22Rv1 (cell line): ENCODE data around the gene TICAM1.

Experiments
- H3K27ac ChIP-seq: fragments of 450-650 bp; 2 replicates; pipeline ENCODE4 v1.5.1; 2017
- ZFX ChIP-seq: fragments of 450-650 bp; IDR thresholded peaks from 2 replicates; pipeline ENCODE4 v1.6.1; 2017; ENCODE audit warnings: antibody characterized with exemption, borderline replicate concordance
- TF ChIP-seq, protein P1 (sequence below): fragments of 450-650 bp; IDR thresholded peaks from 2 replicates; pipeline ENCODE4 v1.5.1; 2017; ENCODE audit warnings: mild to moderate bottlenecking

Gene TICAM1

DNA sequence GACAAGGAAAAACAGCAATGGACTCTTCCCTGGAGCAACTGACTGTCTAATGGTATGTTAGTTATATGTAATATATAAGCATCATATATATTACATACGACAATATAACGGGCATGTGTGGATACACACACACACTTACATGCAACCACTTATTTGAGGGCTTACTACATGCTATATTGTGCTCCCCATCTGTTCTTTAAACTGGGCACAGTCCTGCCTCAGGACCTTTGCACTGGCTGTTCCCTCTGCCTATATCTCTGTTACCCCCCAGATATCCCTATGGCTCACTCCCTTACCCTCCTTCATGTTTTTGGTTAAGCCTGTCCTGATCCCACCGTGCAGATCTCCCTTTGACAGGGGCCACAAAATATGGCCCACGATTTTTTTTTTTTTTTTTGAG is 10.2 kb downstream of the TICAM1 start:
- no peak overlapping the region for H3K27ac ChIP-seq
- TF ChIP-seq ZFX, result no peak
- TF ChIP-seq, protein P1, sequence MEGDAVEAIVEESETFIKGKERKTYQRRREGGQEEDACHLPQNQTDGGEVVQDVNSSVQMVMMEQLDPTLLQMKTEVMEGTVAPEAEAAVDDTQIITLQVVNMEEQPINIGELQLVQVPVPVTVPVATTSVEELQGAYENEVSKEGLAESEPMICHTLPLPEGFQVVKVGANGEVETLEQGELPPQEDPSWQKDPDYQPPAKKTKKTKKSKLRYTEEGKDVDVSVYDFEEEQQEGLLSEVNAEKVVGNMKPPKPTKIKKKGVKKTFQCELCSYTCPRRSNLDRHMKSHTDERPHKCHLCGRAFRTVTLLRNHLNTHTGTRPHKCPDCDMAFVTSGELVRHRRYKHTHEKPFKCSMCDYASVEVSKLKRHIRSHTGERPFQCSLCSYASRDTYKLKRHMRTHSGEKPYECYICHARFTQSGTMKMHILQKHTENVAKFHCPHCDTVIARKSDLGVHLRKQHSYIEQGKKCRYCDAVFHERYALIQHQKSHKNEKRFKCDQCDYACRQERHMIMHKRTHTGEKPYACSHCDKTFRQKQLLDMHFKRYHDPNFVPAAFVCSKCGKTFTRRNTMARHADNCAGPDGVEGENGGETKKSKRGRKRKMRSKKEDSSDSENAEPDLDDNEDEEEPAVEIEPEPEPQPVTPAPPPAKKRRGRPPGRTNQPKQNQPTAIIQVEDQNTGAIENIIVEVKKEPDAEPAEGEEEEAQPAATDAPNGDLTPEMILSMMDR, result no peak

DNA sequence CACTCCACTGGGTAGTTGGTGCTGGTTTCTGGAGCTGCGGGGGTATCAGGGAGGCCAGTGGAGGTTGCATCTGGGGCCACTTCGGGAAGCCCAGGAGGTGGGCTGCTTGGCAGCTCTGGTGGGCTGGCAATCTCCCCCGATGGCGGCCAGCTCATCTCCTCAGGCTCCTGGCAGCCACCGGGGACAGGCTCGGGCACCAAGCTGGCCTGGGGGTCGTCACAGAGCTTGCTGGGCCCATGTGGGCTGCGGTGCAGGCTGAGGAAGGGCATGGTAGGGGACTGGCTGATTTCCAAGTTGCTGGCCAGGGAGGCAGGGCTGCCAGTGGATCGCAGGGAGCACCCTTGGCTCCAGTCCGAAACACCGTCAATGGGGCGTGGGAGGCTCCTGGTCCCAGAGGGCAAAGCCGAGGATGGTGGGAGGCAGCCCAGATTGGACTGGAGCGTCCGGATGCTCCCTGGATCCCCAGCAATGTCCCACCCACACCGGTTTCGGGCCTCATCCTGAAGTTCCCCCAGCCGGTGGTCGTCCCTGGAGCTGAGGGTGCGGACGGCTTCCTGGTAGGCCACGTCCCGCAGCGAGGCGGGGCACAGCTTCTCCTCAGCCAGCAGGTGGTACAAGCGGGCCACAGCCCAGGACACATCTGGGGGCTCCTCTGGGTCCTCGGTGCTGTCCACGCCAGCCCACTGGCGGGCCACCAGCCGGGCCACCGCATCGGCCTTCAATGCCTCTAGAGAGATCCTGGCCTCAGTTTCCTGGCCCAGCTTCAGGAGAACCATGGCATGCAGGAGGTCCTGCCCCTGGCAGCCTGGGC is 13.8 kb downstream of the TICAM1 start:
- no peak for TF ChIP-seq ZFX
- TF ChIP-seq, protein P1, result no peak
- no peak overlapping the region for H3K27ac ChIP-seq

DNA sequence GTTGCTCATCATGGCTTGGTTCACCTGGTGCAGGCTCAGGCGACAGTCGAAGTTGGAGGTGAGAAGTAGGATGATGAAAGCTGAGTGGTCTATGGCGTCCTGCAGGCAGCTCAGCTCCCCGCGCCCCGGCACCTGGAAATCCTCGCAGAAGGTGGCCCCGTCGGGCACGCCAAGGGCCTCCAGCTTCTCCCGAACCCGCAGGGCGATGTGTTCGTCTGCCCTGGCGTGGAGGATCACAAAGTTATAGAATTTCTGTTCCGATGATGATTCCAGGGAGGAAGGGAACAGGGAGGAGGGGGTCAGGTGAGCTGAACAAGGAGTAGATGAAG is 14.6 kb downstream of the TICAM1 start:
- no peak for TF ChIP-seq ZFX
- TF ChIP-seq, protein P1, result no peak
- no peak overlapping the region for H3K27ac ChIP-seq

DNA sequence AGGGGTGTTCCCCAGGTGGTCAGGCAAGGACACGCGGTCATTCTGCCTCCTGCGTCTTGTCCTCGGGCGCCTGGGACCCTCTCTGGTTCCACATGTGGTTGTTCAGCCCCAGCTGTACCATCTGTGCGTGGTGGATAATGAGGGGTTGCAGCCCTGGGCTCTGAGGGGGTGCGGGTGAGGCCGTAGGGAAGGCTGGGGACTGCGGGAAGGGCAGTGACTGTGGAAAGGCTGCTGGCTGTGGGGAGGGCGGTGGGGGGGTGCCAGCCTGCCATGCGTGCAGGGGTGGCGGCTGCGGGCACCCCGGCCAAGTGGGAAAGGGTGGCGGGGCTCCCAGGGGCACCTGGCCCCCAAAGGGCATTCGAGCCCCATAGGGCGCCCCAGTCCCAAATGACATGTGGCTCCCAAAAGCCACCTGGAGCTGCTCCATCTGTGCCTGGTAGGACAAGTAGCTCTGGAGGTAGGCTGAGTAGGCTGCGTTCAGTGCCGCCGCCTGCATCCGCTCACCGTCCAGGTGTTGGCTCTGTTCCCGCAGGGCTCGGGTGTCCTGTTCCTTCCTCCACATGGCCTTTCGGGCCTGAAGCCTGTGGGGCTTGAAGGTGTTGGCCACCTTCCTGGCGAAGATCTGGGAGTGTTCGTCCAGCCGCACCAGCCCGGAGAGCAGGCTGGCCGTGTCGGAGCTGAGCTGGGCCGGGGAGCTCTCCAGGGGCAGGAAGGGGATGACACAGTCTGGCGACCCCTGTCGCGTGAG is 15.1 kb downstream of the TICAM1 start:
- H3K27ac ChIP-seq, result peak overlapping the region; percentile 60
- no peak for TF ChIP-seq ZFX
- TF ChIP-seq, protein P1, result no peak

DNA sequence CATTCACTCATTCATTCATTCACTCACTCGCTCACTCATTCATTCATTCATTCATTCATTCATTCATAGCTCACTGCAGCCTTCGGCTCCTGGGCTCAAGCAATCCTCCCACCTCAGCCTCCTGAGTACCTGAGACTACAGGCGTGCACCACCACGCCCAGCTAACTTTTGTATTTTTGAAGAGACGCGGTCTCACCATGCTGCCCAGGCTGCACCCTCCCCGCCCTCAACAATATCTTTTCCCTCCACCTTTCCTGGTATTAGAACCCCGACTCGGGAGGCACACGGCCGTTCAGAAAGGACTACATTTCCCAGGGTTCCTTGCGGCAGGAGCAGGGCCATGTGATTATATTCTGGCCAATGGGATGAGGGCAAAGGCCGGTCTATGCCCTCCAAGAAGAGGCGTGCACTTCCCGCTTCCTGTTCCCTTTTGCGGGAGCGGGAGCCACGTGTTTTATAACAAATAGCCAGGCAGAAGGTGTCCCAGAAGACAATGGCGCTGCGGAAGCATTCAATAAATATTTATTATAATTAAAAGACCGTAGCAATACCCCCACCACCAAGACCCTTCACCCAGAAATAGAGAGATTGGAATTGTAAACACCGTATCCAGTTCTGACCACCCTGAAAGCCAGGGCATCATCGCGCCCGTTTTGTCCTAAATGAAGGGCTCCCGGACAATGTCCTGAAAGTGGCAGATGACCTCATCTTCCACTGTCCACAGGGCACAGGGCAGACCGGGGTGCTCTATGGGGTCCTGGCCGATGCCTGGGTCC is 15.9 kb downstream of the TICAM1 start:
- no peak for TF ChIP-seq ZFX
- TF ChIP-seq, protein P1, result no peak
- peak overlapping the region; percentile 60 for H3K27ac ChIP-seq

DNA sequence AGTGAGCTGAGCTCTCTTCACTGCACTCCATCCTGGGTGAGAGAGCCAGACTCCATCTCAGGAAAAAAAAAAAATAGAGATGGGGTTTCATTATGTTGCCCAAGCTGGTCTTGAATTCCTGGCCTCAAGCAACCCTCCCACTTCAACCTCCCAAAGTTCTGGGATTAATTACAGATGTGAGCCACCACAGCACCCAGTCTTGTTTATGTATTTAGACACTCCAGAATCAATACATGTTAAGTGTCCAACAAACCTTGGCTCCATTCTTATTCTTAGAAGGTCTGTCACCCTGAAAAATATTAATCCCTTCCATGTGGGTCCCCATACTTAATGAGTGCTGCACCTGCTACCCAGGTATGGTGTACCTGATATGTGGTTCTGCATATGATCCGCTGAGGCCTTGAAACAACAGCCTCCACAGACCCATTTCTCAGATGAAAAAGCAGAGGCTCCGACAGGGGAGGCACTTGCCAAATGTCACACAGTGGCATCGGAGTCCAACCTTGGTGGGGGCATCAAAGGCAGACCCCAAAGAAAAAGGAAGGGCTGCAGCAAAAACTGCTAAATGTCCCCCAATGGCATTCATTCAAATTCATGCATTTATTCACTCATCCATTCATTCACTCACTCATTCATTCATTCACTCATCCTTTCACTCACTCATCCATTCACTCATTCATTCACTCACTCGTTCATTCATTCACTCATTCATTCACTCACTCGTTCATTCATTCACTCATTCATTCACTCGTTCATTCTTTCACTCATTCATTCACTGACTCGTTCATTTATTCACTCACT is 16.7 kb downstream of the TICAM1 start:
- H3K27ac ChIP-seq, result peak overlapping the region; percentile 60; the same call in 1 of the 2 replicates
- no peak for TF ChIP-seq ZFX
- TF ChIP-seq, protein P1, result no peak
